ENCODE results near the gene CDHR5.

The CDHR5 gene

GRCh38 chr11:627308-627576 lies 2.5 kb upstream of the CDHR5 start:
- Histone ChIP-seq H3K4me3 (ENCODE audit: low read length in 2 of 2) (no peak overlapping the region), H2BK12ac (ENCODE audit: low read length) (no peak overlapping the region), H2BK120ac (ENCODE audit: low read depth, low read length) (no peak overlapping the region), H3K36me3 (replicated peaks in 1 of 2; ENCODE audit: control insufficient read depth in 2 of 2, insufficient read depth in 2 of 2, low read length in 2 of 2) (peaks cover 0 to 3% of the 10 kb centered on the region in 2 donors), H3K9ac (ENCODE audit: low read depth, low read length, poor library complexity) (no peak overlapping the region), H2BK15ac (ENCODE audit: low read length) (no peak overlapping the region), H3K4ac (ENCODE audit: low read length) (no peak overlapping the region), H3K27me3 (ENCODE audit: control insufficient read depth in 3 of 3, insufficient read depth in 3 of 3, low read depth in 1 of 3, low read length in 3 of 3) (peaks cover 0 to 11% (median 0%) of the 10 kb centered on the region in 3 experiments), H3K9me3 (replicated peaks in 1 of 2; ENCODE audit: control insufficient read depth in 2 of 2, insufficient read depth in 1 of 2, low read depth in 1 of 2, low read length in 2 of 2) (peaks cover 0 to 2% of the 10 kb centered on the region in 2 donors), H3K14ac (ENCODE audit: low read length) (no peak overlapping the region), H3K4me2 (ENCODE audit: insufficient read depth, low read length, poor library complexity, severe bottlenecking) (no peak overlapping the region), H3K18ac (ENCODE audit: low read length) (no peak overlapping the region), H4K8ac (ENCODE audit: low read depth, low read length) (no peak overlapping the region), H3K4me1 (ENCODE audit: control insufficient read depth in 2 of 2, insufficient read depth in 1 of 2, low read depth in 1 of 2, low read length in 2 of 2) (peaks cover 0 to 1% of the 10 kb centered on the region in 2 donors), H3K79me1 (ENCODE audit: low read depth, low read length) (no peaks in the 10 kb centered on the region), H3K23ac (ENCODE audit: low read depth, low read length, poor library complexity) (no peak overlapping the region), H4K91ac (ENCODE audit: low read depth, low read length, poor library complexity) (no peak overlapping the region), H3K27ac (replicated peaks; ENCODE audit: low read length) (no peak overlapping the region), H2AK5ac (ENCODE audit: low read depth, low read length) (no peak overlapping the region), H2BK5ac (ENCODE audit: low read length) (no peak overlapping the region), H2AFZ (ENCODE audit: low read length) (no peak overlapping the region)
- no CpG with 5 or more reads among the region's 28 CpGs for WGBS, 2 donors (ENCODE audit: extremely low coverage in 2 of 2, insufficient read length in 2 of 2, insufficient replicate concordance in 1 of 2)
- DNase-seq (ENCODE audit: low spot score), result no peak

DNA sequence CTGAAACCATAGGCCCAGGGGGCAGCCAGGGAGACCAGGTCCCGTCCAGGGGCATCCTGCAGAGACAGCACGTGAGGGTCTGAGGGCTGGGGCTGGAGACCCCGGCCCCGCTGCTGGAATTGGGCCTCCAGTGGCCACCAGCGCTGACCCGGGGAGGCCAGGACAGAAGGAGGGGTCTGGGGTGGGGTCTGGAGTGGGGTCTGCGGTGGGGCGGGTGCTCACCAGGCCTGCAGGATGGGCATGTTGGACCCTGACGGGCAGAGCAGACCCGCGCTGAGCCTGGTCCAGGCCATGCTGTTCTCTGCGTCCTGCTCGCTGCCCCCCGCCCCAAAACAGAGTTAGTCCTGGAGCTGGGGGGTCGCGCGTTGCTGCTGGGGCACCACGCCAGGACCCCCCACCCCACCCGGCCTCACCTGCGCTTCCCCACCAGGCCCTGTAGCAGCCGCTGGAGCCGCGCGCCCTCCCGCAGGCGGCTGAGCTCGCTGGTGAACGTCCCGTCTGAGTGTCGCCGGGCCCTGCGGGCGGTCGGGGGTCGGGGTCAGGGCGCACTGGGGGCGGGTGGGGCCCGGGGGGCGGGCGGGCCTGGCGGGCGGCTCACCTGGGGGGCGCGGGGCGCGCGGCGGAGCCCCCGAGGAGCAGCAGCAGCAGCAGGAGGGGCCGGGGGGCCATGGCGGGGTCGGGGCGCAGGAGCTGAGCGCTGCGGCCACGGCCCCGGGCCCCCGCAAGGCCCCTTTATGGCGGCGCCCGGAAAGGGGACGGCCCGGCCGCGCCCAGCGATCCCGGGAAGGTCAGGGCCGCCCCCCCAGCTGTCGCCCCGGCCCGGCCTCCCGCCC lies 1.9 kb upstream of the CDHR5 start, which contains the start of gene SCT:
TSS of gene SCT (minus strand) at position 707 of the 833 bp plus-strand sequence. CDS start at position 669, 38 bp downstream.
- Histone ChIP-seq H3K79me1 (ENCODE audit: low read depth, low read length) (no peaks in the 10 kb centered on the region), H3K14ac (ENCODE audit: low read length) (no peak within 1 kb of the TSS), H2BK15ac (ENCODE audit: low read length) (no peak within 1 kb of the TSS), H3K4me3 (ENCODE audit: low read length in 2 of 2) (no peak within 1 kb of the TSS), H3K4ac (ENCODE audit: low read length) (no peak within 1 kb of the TSS), H3K9ac (ENCODE audit: low read depth, low read length, poor library complexity) (no peak within 1 kb of the TSS), H4K91ac (ENCODE audit: low read depth, low read length, poor library complexity) (no peak within 1 kb of the TSS), H3K36me3 (replicated peaks in 1 of 2; ENCODE audit: control insufficient read depth in 2 of 2, insufficient read depth in 2 of 2, low read length in 2 of 2) (peaks cover 0 to 3% of the 10 kb centered on the region in 2 donors), H3K18ac (ENCODE audit: low read length) (peak within 1 kb of the TSS; percentile 9), H3K9me3 (replicated peaks in 1 of 2; ENCODE audit: control insufficient read depth in 2 of 2, insufficient read depth in 1 of 2, low read depth in 1 of 2, low read length in 2 of 2) (peaks cover 0 to 2% of the 10 kb centered on the region in 2 donors), H4K8ac (ENCODE audit: low read depth, low read length) (no peak within 1 kb of the TSS), H2BK12ac (ENCODE audit: low read length) (no peak within 1 kb of the TSS), H3K27ac (replicated peaks; ENCODE audit: low read length) (no peak within 1 kb of the TSS), H3K4me1 (ENCODE audit: control insufficient read depth in 2 of 2, insufficient read depth in 1 of 2, low read depth in 1 of 2, low read length in 2 of 2) (peaks cover 0 to 1% of the 10 kb centered on the region in 2 donors), H2BK120ac (ENCODE audit: low read depth, low read length) (no peak within 1 kb of the TSS), H3K4me2 (ENCODE audit: insufficient read depth, low read length, poor library complexity, severe bottlenecking) (peak within 1 kb of the TSS; percentile 56), H3K23ac (ENCODE audit: low read depth, low read length, poor library complexity) (no peak within 1 kb of the TSS), H2AK5ac (ENCODE audit: low read depth, low read length) (no peak within 1 kb of the TSS), H3K27me3 (ENCODE audit: control insufficient read depth in 3 of 3, insufficient read depth in 3 of 3, low read depth in 1 of 3, low read length in 3 of 3) (peaks cover 0 to 11% (median 0%) of the 10 kb centered on the region in 3 experiments), H2BK5ac (ENCODE audit: low read length) (no peak within 1 kb of the TSS), H2AFZ (ENCODE audit: low read length) (no peak within 1 kb of the TSS)
- DNase-seq (ENCODE audit: low spot score), result no peak
- WGBS, 2 donors (ENCODE audit: extremely low coverage in 2 of 2, insufficient read length in 2 of 2, insufficient replicate concordance in 1 of 2), result no CpG with 5 or more reads among the region's 72 CpGs

DNA sequence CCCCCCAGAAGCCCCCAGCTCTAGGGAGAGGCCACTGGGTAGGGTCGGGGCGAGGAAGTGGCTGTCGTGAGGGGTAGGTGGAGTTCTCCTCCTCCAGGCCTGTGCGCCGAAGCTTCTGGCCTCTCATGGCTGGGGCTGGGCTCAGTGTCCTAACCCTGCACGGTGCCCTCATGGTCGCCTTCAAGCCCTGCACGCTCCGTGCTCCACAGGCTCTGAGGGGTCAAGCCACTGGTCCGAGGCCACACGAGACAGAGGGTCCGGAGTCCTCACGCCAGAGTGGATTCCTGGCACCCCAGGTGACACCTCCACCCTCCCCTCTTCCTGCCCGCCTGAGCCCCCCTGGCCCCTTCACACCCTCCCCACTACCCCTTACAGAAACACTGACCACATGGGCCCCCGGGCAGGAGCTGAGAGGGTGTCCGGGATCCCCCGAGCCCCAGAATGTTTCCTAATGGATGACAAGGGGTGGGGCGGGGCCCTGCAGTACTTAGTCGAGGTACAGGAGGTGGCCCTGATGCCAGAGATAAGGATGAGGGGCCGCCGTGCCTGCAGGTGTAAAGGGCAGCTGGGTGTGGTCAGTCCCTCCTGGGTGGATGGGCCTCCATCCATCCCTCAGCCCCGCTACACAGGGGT lies 997 bp upstream of the CDHR5 start:
- no peak for DNase-seq (ENCODE audit: low spot score)
- Histone ChIP-seq H3K4me1 (ENCODE audit: control insufficient read depth in 2 of 2, insufficient read depth in 1 of 2, low read depth in 1 of 2, low read length in 2 of 2) (peaks cover 0 to 1% of the 10 kb centered on the region in 2 donors), H3K23ac (ENCODE audit: low read depth, low read length, poor library complexity) (no peak overlapping the region), H3K9me3 (replicated peaks in 1 of 2; ENCODE audit: control insufficient read depth in 2 of 2, insufficient read depth in 1 of 2, low read depth in 1 of 2, low read length in 2 of 2) (peaks cover 0 to 2% of the 10 kb centered on the region in 2 donors), H3K27me3 (ENCODE audit: control insufficient read depth in 3 of 3, insufficient read depth in 3 of 3, low read depth in 1 of 3, low read length in 3 of 3) (peaks cover 0 to 11% (median 0%) of the 10 kb centered on the region in 3 experiments), H2BK5ac (ENCODE audit: low read length) (no peak overlapping the region), H3K27ac (replicated peaks; ENCODE audit: low read length) (no peak overlapping the region), H3K4me2 (ENCODE audit: insufficient read depth, low read length, poor library complexity, severe bottlenecking) (no peak overlapping the region), H3K79me1 (ENCODE audit: low read depth, low read length) (no peaks in the 10 kb centered on the region), H3K14ac (ENCODE audit: low read length) (no peak overlapping the region), H2AK5ac (ENCODE audit: low read depth, low read length) (peak overlapping the region; percentile 8), H3K9ac (ENCODE audit: low read depth, low read length, poor library complexity) (no peak overlapping the region), H3K4me3 (ENCODE audit: low read length in 2 of 2) (no peak overlapping the region), H4K8ac (ENCODE audit: low read depth, low read length) (no peak overlapping the region), H2AFZ (ENCODE audit: low read length) (no peak overlapping the region), H2BK120ac (ENCODE audit: low read depth, low read length) (no peak overlapping the region), H2BK15ac (ENCODE audit: low read length) (no peak overlapping the region), H3K4ac (ENCODE audit: low read length) (no peak overlapping the region), H3K18ac (ENCODE audit: low read length) (no peak overlapping the region), H2BK12ac (ENCODE audit: low read length) (no peak overlapping the region), H4K91ac (ENCODE audit: low read depth, low read length, poor library complexity) (no peak overlapping the region), H3K36me3 (replicated peaks in 1 of 2; ENCODE audit: control insufficient read depth in 2 of 2, insufficient read depth in 2 of 2, low read length in 2 of 2) (peaks cover 0 to 3% of the 10 kb centered on the region in 2 donors)
- WGBS, 2 donors (ENCODE audit: extremely low coverage in 2 of 2, insufficient read length in 2 of 2, insufficient replicate concordance in 1 of 2), result no CpG with 5 or more reads among the region's 22 CpGs

- DNase-seq (ENCODE audit: low spot score), result no peak
- H3K23ac ChIP-seq (ENCODE audit: low read depth, low read length, poor library complexity), result no peak overlapping the region
Measured at GRCh38 chr11:623999-624704, 603 bp downstream of the CDHR5 start.

More at GRCh38 chr11:623999-624704, 603 bp downstream of the CDHR5 start:
- no peak overlapping the region for H4K91ac ChIP-seq (ENCODE audit: low read depth, low read length, poor library complexity)
- H3K14ac ChIP-seq (ENCODE audit: low read length), result no peak overlapping the region
- H2BK12ac ChIP-seq (ENCODE audit: low read length), result no peak overlapping the region
- no peaks in the 10 kb centered on the region for H3K79me1 ChIP-seq (ENCODE audit: low read depth, low read length)
- H3K27ac ChIP-seq (replicated peaks; ENCODE audit: low read length), result no peak overlapping the region
- no peak overlapping the region for H3K4me2 ChIP-seq (ENCODE audit: insufficient read depth, low read length, poor library complexity, severe bottlenecking)
- no CpG with 5 or more reads among the region's 25 CpGs for WGBS, 2 donors (ENCODE audit: extremely low coverage in 2 of 2, insufficient read length in 2 of 2, insufficient replicate concordance in 1 of 2)
- H2BK5ac ChIP-seq (ENCODE audit: low read length), result peak overlapping the region; percentile 82
- H2BK120ac ChIP-seq (ENCODE audit: low read depth, low read length), result no peak overlapping the region
- peaks cover 0 to 3% of the 10 kb centered on the region in 2 donors for H3K36me3 ChIP-seq (replicated peaks in 1 of 2; ENCODE audit: control insufficient read depth in 2 of 2, insufficient read depth in 2 of 2, low read length in 2 of 2)
- peaks cover 0 to 11% (median 0%) of the 10 kb centered on the region in 3 experiments for H3K27me3 ChIP-seq (ENCODE audit: control insufficient read depth in 3 of 3, insufficient read depth in 3 of 3, low read depth in 1 of 3, low read length in 3 of 3)
- peaks cover 0 to 1% of the 10 kb centered on the region in 2 donors for H3K4me1 ChIP-seq (ENCODE audit: control insufficient read depth in 2 of 2, insufficient read depth in 1 of 2, low read depth in 1 of 2, low read length in 2 of 2)
- no peak overlapping the region for H2AFZ ChIP-seq (ENCODE audit: low read length)
- peak overlapping the region; percentile 75 for H2AK5ac ChIP-seq (ENCODE audit: low read depth, low read length)
- H2BK15ac ChIP-seq (ENCODE audit: low read length), result no peak overlapping the region
- no peak overlapping the region for H4K8ac ChIP-seq (ENCODE audit: low read depth, low read length)
- H3K18ac ChIP-seq (ENCODE audit: low read length), result no peak overlapping the region
- no peak overlapping the region for H3K4me3 ChIP-seq (ENCODE audit: low read length in 2 of 2)
- H3K9me3 ChIP-seq (replicated peaks in 1 of 2; ENCODE audit: control insufficient read depth in 2 of 2, insufficient read depth in 1 of 2, low read depth in 1 of 2, low read length in 2 of 2), result peaks cover 0 to 2% of the 10 kb centered on the region in 2 donors
- peak overlapping the region; percentile 50 for H3K9ac ChIP-seq (ENCODE audit: low read depth, low read length, poor library complexity)
- no peak overlapping the region for H3K4ac ChIP-seq (ENCODE audit: low read length)

Data from neuronal stem cell (in vitro differentiated cells).